Ishikawa (cell line): ENCODE measurements around the gene MADD.

Experiments
- CEBPB ChIP-seq: IDR thresholded peaks from 2 replicates; pipeline ENCODE4 v1.6.1; 2012
- CREB1 ChIP-seq: IDR thresholded peaks from 2 replicates; pipeline ENCODE4 v1.6.1; 2012; ENCODE audit warnings: low read depth
- EGR1 ChIP-seq: IDR thresholded peaks from 2 replicates; pipeline ENCODE4 v1.6.1; 2012
- EP300 ChIP-seq: IDR thresholded peaks from 2 replicates; pipeline ENCODE4 v1.6.1; 2012; ENCODE audit warnings: borderline replicate concordance
- FOXM1 ChIP-seq: IDR thresholded peaks from 2 replicates; pipeline ENCODE4 v1.6.1; 2012; ENCODE audit warnings: low read depth, borderline replicate concordance
- MAX ChIP-seq: IDR thresholded peaks from 2 replicates; pipeline ENCODE4 v1.6.1; 2012
- NFIC ChIP-seq: IDR thresholded peaks from 2 replicates; pipeline ENCODE4 v1.6.1; 2012
- RAD21 ChIP-seq: IDR thresholded peaks from 2 replicates; pipeline ENCODE4 v1.6.1; 2012; ENCODE audit warnings: low read depth
- TAF1 ChIP-seq: IDR thresholded peaks from 2 replicates; pipeline ENCODE4 v1.6.1; 2012; ENCODE audit warnings: low read depth, mild to moderate bottlenecking
- TCF12 ChIP-seq: IDR thresholded peaks from 2 replicates; pipeline ENCODE4 v1.6.1; 2012; ENCODE audit warnings: low read depth
- TEAD4 ChIP-seq: IDR thresholded peaks from 2 replicates; pipeline ENCODE4 v1.6.1; 2012
- USF1 ChIP-seq: IDR thresholded peaks from 2 replicates; pipeline ENCODE4 v1.6.1; 2012
- YY1 ChIP-seq: IDR thresholded peaks from 2 replicates; pipeline ENCODE4 v1.6.1; 2012; ENCODE audit warnings: low read depth
- ZBTB7A ChIP-seq: IDR thresholded peaks from 2 replicates; pipeline ENCODE4 v1.6.1; 2012; ENCODE audit warnings: low read depth
- TF ChIP-seq, protein P1 (sequence below): IDR thresholded peaks from 2 replicates; pipeline ENCODE4 v1.6.1; 2012; ENCODE audit warnings: low read depth, mild to moderate bottlenecking

The MADD gene

DNA sequence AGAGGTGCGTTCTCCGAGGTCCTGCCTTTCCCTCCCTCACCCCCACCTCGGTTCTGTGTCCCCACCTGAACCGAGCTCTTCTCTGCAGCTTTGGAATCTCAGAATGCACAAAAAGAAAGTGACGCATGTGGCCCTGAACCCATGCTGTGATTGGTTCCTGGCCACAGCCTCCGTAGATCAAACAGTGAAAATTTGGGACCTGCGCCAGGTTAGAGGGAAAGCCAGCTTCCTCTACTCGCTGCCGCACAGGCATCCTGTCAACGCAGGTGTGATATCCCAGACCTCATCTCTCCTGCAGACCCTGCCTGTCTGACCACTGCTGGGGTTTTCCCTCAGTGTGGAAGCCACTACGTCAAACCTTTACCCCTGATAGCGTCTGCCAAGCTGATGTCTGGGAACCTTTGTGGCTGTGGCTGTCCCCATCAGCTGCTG is 35.2 kb upstream of the MADD start:
- 0 out of 2 replicates have a peak, but pooled peaks have one; percentile 33 for TF ChIP-seq NFIC
- no peak for TF ChIP-seq TCF12

DNA sequence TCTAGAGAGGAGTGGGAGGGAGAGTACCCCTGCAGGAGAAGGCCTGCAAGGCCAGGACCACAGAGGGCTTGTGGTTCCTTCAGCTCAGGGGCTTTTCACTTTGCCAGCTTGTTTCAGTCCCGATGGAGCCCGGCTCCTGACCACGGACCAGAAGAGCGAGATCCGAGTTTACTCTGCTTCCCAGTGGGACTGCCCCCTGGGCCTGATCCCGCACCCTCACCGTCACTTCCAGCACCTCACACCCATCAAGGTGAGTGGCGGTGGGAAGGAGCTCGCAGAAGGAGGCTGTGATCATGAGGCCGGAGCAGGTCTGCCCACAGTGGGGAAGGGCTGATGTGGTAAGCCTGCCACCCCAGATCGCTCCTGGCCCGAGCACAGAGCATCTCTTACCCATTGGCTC is 34.8 kb upstream of the MADD start:
- TF ChIP-seq MAX (no peak), RAD21 (no peak), TAF1 (no peak), EGR1 (no peak), USF1 (no peak), ZBTB7A (no peak), CREB1 (no peak), CEBPB (no peak), EP300 (no peak), NFIC (no peak), YY1 (no peak), TCF12 (no peak), TEAD4 (no peak)

DNA sequence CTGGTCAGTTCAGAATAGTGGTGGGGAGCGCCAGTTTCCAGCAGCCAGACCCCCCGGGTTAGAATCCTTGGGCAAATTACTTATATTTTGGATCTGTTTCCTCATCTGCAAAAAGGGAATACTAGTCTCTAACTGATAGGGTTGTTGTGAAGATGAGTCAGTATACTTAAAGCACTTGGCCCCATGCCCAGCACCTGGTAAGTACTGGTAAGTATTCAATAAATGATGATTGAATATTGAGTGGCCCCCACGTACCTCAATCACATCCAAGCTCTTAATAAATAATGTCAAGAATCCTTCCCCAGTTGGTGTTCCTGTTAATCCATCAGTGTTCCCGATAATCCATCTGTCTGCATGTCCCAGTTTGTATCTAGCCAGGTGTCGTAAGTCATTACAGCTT is 33.5 kb upstream of the MADD start:
- TF ChIP-seq NFIC (no peak), EGR1 (no peak), USF1 (no peak), RAD21 (no peak), ZBTB7A (no peak), TAF1 (no peak), EP300 (no peak), CEBPB (no peak)

DNA sequence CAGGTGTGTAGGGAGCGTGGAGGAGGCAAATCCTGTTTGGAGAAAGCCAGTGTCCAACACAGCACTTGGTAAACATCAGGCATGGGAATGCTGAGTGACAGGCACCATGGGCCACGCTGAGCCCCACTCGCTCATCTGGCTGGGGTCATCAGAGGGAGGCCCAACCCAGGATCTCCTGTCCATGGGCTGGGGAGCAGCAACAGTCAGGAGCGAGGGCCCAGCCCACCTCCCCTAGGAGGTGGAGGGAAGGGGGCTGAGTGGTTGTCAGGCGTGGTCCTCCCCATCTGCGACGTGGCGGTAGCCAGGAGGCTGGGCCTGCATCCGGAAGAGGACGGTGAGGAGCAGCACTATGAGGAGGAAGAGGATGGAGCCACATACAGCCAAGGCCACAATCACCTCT is 30.1 kb upstream of the MADD start:
- TF ChIP-seq MAX (no peak), EP300 (no peak), FOXM1 (no peak), CREB1 (no peak), RAD21 (no peak)

- no peak for TF ChIP-seq MAX
Observed at GRCh38 chr11:47241841-47242301, 28.1 kb upstream of the MADD start.

- TF ChIP-seq NFIC (no peak), RAD21 (no peak), TAF1 (no peak), EP300 (no peak), TCF12 (no peak), FOXM1 (no peak)
Observed at GRCh38 chr11:47242596-47243192, 27.2 kb upstream of the MADD start.

DNA sequence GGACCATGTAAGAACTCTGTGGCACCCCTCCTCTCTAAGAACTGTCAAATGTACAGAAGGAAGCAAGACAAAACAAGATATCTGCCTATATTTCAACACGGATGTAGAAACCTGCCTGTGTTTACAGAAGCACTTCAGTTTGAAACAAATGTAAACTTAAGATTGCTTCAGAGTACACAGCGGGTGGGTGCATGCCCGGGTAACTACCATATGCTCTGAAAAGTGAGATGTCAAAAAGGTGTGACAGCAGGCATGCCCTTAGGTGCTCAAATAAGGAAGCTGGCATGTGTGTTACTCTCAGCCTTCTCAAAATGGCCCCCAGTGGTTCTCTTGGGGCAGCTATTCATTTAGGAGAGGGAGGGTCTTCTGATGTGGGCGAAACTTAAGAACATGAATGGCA is 26.5 kb upstream of the MADD start:
- TF ChIP-seq RAD21 (no peak), TAF1 (no peak), MAX (no peak), NFIC (no peak), FOXM1 (no peak), ZBTB7A (no peak), CEBPB (no peak), USF1 (no peak), CREB1 (no peak), YY1 (no peak), TEAD4 (no peak), EGR1 (no peak), TCF12 (no peak), EP300 (no peak)
- TF ChIP-seq, protein P1, sequence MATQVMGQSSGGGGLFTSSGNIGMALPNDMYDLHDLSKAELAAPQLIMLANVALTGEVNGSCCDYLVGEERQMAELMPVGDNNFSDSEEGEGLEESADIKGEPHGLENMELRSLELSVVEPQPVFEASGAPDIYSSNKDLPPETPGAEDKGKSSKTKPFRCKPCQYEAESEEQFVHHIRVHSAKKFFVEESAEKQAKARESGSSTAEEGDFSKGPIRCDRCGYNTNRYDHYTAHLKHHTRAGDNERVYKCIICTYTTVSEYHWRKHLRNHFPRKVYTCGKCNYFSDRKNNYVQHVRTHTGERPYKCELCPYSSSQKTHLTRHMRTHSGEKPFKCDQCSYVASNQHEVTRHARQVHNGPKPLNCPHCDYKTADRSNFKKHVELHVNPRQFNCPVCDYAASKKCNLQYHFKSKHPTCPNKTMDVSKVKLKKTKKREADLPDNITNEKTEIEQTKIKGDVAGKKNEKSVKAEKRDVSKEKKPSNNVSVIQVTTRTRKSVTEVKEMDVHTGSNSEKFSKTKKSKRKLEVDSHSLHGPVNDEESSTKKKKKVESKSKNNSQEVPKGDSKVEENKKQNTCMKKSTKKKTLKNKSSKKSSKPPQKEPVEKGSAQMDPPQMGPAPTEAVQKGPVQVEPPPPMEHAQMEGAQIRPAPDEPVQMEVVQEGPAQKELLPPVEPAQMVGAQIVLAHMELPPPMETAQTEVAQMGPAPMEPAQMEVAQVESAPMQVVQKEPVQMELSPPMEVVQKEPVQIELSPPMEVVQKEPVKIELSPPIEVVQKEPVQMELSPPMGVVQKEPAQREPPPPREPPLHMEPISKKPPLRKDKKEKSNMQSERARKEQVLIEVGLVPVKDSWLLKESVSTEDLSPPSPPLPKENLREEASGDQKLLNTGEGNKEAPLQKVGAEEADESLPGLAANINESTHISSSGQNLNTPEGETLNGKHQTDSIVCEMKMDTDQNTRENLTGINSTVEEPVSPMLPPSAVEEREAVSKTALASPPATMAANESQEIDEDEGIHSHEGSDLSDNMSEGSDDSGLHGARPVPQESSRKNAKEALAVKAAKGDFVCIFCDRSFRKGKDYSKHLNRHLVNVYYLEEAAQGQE, result no peak
